Smooth muscle cell (in vitro differentiated cells): ENCODE results near the gene RGMA. TPM values are rescaled to one million over a fixed set of nuclear protein-coding genes. Genes with fewer than 3 reads are reported as not detected.
A peak's percentile ranks its signal among the peaks of the same experiment; 100 is the strongest.

Source experiments
- DNase-seq: peaks from one replicate; lab custom pipeline; 2025; ENCODE audit not compliant: unreplicated experiment; lab: John Stamatoyannopoulos, UW
- H2AFZ ChIP-seq: fragments of 200-600 bp; sonication (generic); 2 replicates; pipeline ENCODE4 v1.6.0; 2016; ENCODE audit warnings: antibody characterized with exemption, low read depth, mild to moderate bottlenecking
- H3F3A ChIP-seq: fragments of 200-600 bp; sonication (generic); 2 replicates; pipeline ENCODE4 v1.6.0; 2017; ENCODE audit warnings: antibody characterized with exemption, low read depth
- H3K27ac ChIP-seq: fragments of 200-600 bp; sonication (generic); 2 replicates; pipeline ENCODE4 v1.5.1; 2016; ENCODE audit warnings: low read depth, mild to moderate bottlenecking
- H3K27me3 ChIP-seq: fragments of 200-600 bp; sonication (generic); 2 replicates; pipeline ENCODE4 v1.6.1; 2016; ENCODE audit warnings: low read depth, mild to moderate bottlenecking
- H3K36me3 ChIP-seq: fragments of 200-600 bp; sonication (generic); 2 replicates; pipeline ENCODE4 v1.5.1; 2016; ENCODE audit warnings: low read depth
- H3K4me1 ChIP-seq: fragments of 200-600 bp; sonication (generic); 2 replicates; pipeline ENCODE4 v1.5.1; 2016; ENCODE audit warnings: low read depth
- H3K4me2 ChIP-seq: fragments of 200-600 bp; sonication (generic); 2 replicates; pipeline ENCODE4 v1.6.0; 2016; ENCODE audit warnings: mild to moderate bottlenecking
- H3K4me3 ChIP-seq: fragments of 200-600 bp; sonication (generic); 2 replicates; pipeline ENCODE4 v1.5.1; 2016; ENCODE audit warnings: mild to moderate bottlenecking
- H3K79me2 ChIP-seq: fragments of 200-600 bp; sonication (generic); 2 replicates; pipeline ENCODE4 v1.6.0; 2016; ENCODE audit warnings: low read depth, mild to moderate bottlenecking
- H3K9ac ChIP-seq: fragments of 200-600 bp; sonication (generic); 2 replicates; pipeline ENCODE4 v1.6.0; 2016; ENCODE audit warnings: low read depth
- H3K9me3 ChIP-seq: fragments of 200-600 bp; sonication (generic); replicated peaks from 2 replicates; pipeline ENCODE4 v1.5.1; 2016; ENCODE audit warnings: low read depth
- H4K20me1 ChIP-seq: fragments of 200-600 bp; sonication (generic); 2 replicates; pipeline ENCODE4 v1.6.0; 2016; ENCODE audit warnings: low read depth
- CTCF ChIP-seq: fragments of 200-600 bp; sonication (generic); IDR thresholded peaks from 2 replicates; pipeline ENCODE4 v1.5.1; 2017; ENCODE audit warnings: borderline replicate concordance, mild to moderate bottlenecking, antibody characterized with exemption; ENCODE audit not compliant: insufficient read depth, poor library complexity, severe bottlenecking
- WGBS: methylation state at CpG from one replicate; pipeline ENCODE4 v1.1.7; 2016; ENCODE audit warnings: low lambda C conversion rate; 5-methylcytosine and 5-hydroxymethylcytosine counted together
- polyA plus RNA-seq: library from polyadenylated mRNA; unstranded; fragments of >200 nt; fragmentation: Nextera tagmentation; extraction: Ambion mirVana; gene quantifications from 2 replicates; pipeline ENCODE4 v1.2.1, GENCODE V29; 2016
- total RNA-seq: library from RNA; depleted of rRNA; stranded (reverse); fragments of >200 nt; gene quantifications from 2 replicates; pipeline ENCODE4 v1.2.3, GENCODE V29; 2014

RGMA gene
- total and polyA plus RNA-seq, 2 experiments from 2014 or later = 0.04 to 0.35 TPM

- H3K9ac ChIP-seq = no peak overlapping the region
- H3K27ac ChIP-seq = no peak overlapping the region
- WGBS = 87% methylated on average over 1 of the region's 1 CpG
- no peak overlapping the region for H3K4me2 ChIP-seq
- no peaks in the 10 kb centered on the region for H3K36me3 ChIP-seq
- no peak for TF ChIP-seq CTCF
- no peaks in the 10 kb centered on the region for H4K20me1 ChIP-seq
- DNase-seq = no peak
- H3F3A ChIP-seq = no peaks in the 10 kb centered on the region
- no peaks in the 10 kb centered on the region for H3K9me3 ChIP-seq
- peaks cover 31% of the 10 kb centered on the region for H3K4me1 ChIP-seq
- H2AFZ ChIP-seq = no peak overlapping the region
- H3K4me3 ChIP-seq = no peak overlapping the region
- no peaks in the 10 kb centered on the region for H3K79me2 ChIP-seq
- peaks cover 77% of the 10 kb centered on the region for H3K27me3 ChIP-seq
Observed at GRCh38 chr15:93076217-93076616, 12.8 kb downstream of the RGMA start.

GRCh38 chr15:93074599-93074998 lies 14.4 kb downstream of the RGMA start:
- Histone ChIP-seq H3K4me1 (peaks cover 34% of the 10 kb centered on the region), H3K9ac (no peak overlapping the region), H3K27ac (no peak overlapping the region), H2AFZ (no peak overlapping the region), H3F3A (no peaks in the 10 kb centered on the region), H3K36me3 (no peaks in the 10 kb centered on the region), H3K4me2 (no peak overlapping the region), H3K27me3 (peaks cover 80% of the 10 kb centered on the region), H3K4me3 (no peak overlapping the region), H3K9me3 (no peaks in the 10 kb centered on the region), H3K79me2 (no peaks in the 10 kb centered on the region), H4K20me1 (no peaks in the 10 kb centered on the region)
- no peak for DNase-seq
- TF ChIP-seq CTCF = no peak
- WGBS = 93% methylated on average over 13 of the region's 13 CpGs

- no peak for DNase-seq
- peak overlapping the region; percentile 93 for H3K4me2 ChIP-seq
- no peak overlapping the region for H3K27ac ChIP-seq
- peak overlapping the region; percentile 70 for H3K4me3 ChIP-seq
- H2AFZ ChIP-seq = peak overlapping the region; percentile 72
- H4K20me1 ChIP-seq = no peaks in the 10 kb centered on the region
- H3K9ac ChIP-seq = no peak overlapping the region
- TF ChIP-seq CTCF = no peak
- WGBS = 50% methylated on average over 30 of the region's 30 CpGs
- no peaks in the 10 kb centered on the region for H3F3A ChIP-seq
- no peaks in the 10 kb centered on the region for H3K36me3 ChIP-seq
- no peaks in the 10 kb centered on the region for H3K79me2 ChIP-seq
- no peaks in the 10 kb centered on the region for H3K9me3 ChIP-seq
- H3K27me3 ChIP-seq = peaks cover 71% of the 10 kb centered on the region
- peaks cover 43% of the 10 kb centered on the region for H3K4me1 ChIP-seq
Observed at GRCh38 chr15:93073465-93073952, 15.5 kb downstream of the RGMA start.
